HG02623 (cell line): Measurements from ENCODE around the gene TMEM135.
"Not testable (repeated sequence)": the region's sequence is repeated elsewhere in the genome, so short reads cannot be mapped to it uniquely, and the experiment has no call there.

ENCODE experiments used
- ATAC-seq: cut with Tn5 transposase; IDR thresholded peaks from one replicate; pipeline ENCODE4 v1.9.1; 2021; ENCODE audit warnings: moderate library complexity; ENCODE audit not compliant: unreplicated experiment

TMEM135 gene

DNA sequence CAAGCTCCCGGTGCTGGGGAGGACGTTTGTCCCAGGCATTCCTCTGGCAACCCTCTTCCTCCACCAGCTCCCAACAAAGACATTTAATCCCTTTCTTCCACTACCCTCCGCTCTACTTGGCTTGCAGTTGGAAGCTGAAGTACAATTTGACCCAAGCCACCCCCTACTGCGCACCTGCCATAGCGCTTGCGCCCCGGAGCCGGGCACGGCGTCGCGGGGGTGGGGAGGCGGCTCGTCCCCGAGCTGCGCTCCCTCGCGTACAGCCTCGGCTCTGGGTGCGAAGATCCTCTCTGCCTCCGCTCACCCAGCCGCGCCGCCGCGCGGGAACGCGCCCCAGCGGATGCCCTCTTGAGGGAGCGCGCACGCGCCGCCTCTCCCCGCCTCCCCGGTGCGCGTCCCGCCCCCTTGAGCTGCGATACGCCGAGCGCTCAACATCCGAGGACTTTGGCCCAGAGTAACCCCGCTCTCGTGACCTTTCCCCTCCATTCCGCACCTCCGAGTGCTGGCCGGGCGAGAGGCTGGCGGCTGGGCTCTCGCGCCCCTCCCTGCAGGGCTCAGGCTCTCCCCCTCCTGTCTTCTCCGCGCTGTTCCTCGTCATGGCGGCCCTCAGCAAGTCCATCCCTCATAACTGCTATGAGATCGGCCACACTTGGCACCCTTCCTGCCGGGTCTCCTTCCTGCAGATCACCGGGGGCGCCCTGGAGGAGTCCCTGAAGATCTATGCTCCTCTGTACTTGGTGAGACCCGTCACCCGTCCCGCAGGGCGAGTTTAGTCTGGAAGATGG is at the start of gene TMEM135:
Gene TMEM135 (plus strand): TSS at position 485 of the 785 bp plus-strand sequence. CDS start 112 bp downstream, at position 597.
- ATAC-seq: peak; percentile 98

DNA sequence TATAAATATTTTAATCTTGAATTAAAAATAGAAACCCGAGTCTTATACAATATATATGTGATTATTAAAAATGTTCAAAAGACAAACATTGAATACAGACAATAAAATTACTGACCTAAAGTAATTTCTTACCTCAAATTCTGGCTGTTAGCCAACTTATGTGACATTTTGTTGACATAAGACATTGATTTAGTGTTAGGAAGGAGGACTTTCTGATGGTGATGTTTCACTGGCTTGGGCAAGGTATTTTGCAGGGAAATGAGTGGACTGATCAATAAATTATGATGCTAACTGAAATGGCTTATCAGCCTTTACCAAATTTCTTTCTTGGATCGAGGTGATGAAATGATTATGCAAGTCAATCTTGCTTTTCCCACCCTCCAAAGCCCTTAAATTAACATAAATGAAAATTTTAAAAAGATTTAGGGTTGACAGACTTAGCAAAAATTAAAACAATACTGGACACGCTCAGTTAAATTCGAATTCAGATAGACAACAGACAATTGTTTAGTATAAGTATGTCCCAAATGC is 49.3 kb upstream of the TMEM135 start:
- no peak for ATAC-seq

DNA sequence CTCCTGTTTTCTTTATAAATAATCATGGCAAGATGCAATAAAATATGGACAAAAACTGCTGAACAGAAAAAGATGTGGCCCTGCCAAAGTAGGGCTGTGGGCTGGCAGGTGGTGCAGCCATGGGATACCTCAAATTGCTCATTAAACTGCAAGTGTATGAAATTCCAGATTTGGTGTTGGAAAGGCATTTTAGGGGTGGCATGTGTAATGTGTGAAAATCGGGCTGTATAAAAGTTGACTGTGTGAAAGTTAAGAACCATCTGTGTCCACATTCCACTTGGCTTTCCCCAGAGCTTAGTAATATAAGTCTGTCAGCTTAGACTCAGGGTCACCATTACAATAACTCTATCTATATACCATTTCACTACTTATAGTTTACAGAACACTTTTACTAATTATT is 47.7 kb upstream of the TMEM135 start:
- ATAC-seq: no peak

DNA sequence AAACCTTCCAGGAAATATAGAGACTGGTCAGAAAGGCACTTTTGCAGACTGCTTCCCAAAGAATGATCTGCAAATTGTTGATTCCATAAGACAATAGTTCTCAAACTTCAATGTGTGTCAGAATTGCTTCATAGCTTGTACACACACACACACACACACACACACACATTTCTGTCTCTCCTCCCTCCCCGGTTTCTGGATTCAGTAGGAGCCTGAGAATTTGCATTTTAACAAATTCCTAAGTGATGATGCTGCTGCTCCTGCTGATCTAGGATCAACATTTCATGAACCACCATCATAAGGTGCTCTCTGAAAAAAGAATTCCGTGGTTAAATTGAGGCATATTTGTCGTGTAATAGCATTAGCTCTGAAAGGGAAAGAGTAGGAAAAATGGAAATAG is 47.2 kb upstream of the TMEM135 start:
- no peak for ATAC-seq

DNA sequence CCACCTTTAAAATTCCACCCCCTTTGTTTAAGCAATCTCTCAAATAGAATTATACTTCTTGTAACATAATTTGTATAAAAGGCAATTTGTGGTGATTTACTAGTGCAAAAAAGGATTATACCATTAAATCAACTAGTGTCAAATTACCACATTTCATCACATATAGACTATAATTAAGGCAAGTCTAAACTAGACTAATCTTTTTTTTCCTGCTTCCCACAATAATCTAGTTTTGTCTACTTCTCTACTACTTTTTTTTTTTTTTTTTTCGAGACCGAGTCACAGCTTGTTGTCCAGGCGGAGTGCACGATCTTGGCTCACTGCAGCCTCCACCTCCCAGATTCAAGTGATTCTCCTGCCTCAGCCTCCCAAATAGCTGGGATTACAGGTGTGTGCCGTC is 46.4 kb upstream of the TMEM135 start:
- ATAC-seq: no peak

DNA sequence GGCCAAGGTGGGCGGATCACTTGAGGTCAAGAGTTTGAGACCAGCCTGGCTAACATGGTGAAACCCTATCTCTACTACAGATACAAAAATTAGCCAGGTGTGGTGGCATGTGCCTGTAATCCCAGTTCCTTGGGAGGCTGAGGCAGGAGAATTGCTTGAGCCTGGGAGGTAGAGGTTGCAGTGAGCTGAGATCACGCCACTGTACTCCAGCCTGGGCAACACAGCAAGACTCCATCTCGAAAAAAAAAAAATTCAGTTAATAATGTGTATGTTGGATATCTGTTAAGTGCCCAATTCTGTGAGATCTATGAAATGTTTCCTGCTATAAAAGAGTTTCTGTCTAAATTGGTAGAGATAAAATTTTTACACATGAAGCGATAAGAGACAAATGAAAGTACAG is 45.4 kb upstream of the TMEM135 start:
- not testable (repeated sequence) for ATAC-seq

DNA sequence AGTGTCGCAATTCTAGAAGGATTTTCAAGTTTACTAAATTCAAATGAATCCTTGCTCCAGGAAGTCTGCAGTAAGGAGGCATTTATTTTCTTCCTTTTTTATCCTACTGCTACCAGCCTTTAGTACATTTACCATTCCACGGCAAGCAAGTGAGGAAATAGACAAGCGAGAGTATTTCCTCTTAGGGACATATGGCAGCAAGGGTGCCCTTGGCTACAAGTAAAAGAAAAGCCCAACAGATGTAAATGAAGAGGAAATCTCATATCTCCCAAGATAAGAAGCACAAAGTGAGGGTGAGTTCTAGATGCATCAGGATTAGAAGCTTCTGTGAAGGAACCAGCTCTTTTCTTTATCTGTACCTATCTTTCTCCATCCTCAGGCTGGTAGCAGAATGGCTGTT is 44.7 kb upstream of the TMEM135 start:
- no peak for ATAC-seq

DNA sequence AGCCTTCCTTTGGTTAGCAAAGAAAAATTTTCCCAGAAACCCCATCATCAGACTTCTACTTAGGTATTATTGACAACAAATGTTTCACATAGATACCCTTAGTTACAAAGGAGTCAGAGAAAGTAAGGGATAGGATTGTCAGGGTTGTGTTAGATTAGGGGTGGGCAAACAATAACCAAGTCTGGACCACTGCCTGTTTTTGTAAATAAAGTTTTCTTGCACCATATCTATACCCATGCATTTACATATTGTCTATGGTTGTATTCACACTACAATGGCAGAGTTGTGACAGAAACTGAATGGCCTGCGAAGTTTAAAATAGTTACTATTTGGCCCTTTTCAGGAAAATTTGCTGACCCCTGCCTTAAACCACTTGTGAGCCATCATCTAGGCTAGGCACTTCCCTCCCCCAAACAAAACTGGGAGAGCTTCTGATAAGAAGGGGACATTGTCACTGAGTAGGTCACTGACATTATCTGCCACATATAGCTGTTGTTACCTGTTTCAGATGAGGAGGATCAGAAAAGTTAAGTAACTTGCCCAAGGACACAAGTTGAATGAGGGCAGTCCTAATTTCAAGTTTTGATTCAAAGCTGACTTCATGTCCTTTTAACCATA is 40.7 kb upstream of the TMEM135 start:
- no peak for ATAC-seq

DNA sequence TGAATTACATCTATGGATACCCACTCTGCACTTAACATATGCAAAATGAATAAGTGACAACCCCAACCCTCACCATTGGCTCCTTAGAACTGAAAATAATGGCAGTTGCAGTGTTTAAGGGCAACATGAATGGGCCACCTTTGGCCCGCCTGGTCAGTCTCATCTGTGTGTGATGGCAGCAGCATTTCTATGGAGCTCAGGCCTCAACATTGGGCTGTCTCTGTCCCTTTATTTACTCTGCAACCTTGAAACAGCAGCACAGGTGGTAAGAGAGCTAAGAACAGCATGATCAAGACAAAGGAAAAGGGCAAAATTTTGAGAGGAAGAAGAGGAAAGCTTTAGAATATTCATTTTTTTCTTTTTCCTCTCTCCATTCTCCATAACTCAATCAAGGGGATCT is 38.3 kb upstream of the TMEM135 start:
- ATAC-seq: no peak

DNA sequence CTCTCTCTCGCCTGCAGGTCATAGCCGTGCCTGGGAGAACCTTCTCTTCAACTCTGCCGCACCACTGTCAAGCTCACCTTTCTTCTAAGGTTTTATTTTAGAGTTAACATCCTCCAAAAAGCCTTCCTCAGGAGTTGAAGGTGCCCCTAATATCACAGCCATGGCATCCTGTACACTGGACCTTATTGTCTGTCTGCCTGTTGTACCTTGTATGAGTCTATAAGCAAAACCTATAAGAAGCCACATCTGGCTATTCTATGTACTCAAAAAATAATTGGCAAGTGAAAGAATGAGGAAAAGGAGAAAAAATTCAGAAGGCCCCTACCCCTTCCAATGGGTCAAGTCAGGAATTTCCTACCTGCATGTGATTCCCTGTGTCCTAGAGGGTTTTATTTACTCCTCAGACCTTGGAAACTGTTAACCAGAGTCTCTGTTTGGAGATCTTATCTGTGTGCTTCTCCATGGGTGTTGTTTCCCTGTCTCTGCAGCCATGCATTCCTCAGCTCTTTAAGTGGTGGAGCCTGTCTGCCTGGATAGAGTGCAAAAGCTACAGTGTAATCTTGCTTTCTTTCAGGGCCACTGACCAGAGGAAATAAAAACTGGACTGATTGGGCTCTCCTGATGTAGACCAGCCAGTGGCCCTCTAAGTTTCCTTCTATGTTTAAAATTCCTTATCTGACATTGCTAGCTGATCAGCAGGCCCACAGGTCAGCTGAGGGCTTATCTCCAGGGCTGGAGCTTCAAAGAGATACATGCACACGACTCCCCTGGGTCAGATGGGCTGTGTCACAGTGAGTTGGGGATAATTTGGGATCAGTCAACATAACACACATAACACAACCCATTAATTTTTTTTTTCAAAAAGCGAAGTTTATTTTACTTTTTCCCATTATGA is 37.6 kb upstream of the TMEM135 start:
- no peak for ATAC-seq

DNA sequence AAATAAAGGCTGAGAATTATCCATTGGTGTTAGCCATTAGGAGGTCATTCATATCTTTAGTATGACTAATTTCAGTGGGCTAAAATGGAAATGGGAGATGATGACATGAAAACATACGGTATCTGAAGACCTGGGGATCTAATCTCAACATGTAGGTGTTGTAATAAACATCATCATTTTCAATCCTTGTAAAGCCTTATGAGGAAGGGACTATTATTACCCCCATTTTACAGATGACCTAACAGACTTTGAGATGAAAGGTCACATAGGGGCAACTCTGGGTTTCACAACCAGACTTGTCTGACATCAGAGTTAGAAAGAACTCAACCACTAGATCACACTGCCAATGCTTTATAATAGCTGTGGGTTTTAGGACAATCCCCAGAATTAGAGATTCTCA is 34.8 kb upstream of the TMEM135 start:
- no peak for ATAC-seq

DNA sequence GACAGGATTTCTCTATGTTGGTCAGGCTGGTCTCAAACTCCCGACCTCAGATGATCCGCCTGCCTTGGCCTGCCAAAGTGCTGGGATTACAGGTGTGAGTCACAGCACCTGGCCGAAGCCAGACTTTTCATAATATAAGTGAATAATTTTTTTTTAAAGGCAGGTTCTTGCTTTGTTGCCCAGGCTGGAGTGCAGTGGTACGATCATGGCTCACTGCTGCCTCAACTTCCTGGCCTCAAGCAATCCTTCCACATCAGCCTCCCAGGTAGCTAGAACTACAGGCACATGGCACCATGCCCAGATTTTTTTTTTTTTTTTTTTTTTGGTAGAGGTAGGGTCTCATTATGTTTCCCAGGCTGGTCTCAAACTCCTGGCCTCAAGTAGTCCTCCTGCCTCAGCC is 33.5 kb upstream of the TMEM135 start:
- not testable (repeated sequence) for ATAC-seq

DNA sequence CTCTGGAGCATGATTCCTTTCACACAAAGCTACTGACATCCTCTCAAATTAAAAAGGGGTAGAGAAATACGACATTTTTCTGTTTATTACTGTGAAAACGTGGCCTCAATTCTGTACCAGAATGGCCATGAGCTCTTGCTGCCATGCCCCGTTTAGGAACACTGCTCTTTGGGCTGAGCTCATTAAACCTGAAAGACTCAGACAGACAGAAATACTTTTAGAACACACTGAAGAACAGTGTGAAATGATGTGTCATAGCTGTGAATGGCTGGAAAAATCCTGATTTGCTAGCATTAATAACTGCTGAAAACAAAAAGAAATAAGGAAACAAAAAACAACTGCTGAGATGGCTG is 32.2 kb upstream of the TMEM135 start:
- no peak for ATAC-seq

DNA sequence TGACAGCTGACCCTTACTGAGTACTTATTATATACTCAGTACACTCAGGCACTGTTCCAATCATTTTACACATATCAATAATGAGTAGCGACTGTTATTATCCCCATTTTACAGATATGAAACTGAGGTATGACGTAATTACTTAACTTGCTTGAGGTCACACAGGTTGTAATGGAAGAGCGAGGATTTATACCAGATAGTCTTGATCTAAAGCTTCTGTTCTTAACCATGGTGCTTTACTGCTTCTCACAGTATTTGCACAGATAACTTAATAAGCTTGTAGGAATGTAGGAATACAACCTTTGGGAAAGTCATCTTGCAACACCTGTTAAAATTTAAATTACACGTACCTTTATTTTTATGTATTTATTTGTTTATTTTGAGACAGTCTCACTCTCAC is 31.7 kb upstream of the TMEM135 start:
- no peak for ATAC-seq

DNA sequence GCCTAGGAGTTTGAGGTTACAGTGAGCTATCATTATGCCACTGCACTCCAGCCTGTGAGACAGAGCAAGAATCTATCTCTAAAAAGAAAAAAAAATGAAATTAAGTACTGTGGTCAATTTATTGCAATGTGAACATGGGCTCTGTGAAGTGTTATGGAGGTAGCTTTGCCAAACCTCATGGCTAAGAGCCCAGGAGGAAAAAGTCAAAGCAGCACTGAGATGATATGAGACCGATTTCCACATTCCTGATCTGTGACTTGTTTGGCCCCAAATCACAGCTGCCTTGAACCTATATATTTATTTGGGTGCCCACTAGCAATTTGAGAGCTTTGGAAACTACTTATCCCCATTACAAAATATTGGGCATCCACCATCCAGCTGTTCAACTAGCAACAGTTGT is 29.8 kb upstream of the TMEM135 start:
- no peak for ATAC-seq

DNA sequence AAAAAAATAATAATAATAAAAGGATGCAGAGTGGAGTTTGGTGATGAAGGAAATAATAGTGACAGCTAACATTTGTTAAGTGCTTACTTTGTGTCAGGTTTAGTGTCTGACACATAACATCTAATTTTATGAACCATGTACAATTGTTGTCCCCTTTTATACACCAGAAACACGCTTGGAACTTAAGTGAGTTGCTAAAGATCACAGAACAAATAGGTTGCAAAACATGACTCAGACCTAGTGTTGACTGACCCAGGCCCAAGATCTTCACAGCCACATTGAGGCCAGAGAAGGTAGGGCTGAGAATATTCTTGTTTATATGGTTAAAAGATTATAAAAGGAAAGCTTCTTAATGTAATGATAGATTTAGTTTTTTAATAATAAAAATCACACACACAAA is 25.6 kb upstream of the TMEM135 start:
- no peak for ATAC-seq

DNA sequence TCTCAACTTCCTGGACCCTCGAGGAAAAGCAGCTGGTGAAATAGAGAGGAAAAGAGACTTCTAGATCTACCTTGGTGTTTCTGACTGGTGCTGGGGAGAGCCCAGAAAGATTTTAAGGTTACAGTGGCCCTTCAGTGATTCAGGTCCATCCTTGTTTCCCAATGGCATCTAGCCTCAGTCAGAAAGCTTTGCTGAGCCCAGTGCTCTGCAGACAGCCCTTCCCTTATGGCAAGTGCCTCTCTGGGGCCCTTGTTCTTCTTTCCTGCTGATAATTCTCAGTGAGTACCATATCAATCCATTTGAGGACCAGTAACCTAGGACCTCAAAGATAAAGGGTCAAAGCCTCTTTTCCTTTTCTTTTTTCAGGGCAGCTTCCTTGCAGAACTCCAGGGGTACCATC is 25.1 kb upstream of the TMEM135 start:
- ATAC-seq: no peak

DNA sequence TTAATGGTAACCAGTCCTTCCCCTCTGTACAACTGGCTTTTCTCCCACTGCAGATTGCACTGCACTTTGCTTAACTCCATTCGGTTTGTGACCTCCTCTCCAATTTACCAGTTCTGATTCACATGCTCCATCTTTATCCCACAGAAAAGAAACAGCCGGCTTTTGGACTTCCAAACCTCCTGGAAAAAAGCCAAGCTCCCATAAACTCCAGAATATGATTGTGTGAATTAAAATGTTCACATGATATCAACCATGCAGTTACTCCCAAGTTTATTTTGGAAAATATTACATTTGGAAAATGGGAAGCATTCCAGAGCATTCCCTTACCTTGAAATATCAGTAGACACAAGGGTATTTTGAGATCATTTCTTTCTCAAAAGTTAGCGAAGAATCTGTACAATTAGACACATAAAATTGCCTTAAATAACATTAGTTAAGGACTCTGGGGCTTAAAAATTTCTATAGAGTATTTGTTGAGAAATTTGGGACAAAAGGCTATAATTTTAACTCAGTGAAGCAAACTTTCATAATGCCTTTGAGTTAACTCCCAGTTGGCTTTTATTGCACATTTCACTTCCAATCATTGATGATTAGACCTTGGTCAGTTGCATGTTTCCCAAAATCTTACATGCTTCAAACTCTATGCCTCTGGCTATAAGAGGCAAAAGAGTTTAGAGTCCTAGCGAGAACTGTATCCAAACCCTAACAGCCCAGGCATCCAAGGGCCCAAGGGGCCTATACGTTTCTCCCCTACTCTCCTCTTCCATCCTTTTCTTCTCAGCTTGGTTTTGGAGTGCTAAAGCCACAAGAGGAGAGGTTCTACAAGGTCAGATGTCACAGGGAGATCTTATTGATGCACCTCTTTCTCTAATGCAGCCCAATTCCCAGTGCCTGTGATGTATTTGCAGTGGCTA is 23.6 kb upstream of the TMEM135 start:
- no peak for ATAC-seq

DNA sequence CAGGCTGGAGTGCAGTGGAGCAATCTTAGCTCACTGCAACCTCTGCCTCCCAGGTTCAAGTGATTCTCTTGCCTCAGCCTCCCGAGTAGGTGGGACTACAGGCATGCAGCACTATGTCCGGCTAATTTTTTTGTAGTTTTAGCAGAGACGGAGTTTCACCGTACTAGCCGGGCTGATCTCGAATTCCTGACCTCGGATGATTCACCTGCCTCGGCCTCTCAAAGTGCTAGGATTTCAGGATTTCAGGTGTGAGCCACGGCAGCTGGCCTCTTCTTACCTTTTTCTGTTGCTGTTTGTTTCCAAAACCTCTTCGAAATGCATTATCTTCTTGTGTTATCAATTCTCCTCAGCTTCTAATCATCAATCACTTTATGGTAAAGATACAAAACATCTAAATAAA is 22.1 kb upstream of the TMEM135 start:
- ATAC-seq: no peak

DNA sequence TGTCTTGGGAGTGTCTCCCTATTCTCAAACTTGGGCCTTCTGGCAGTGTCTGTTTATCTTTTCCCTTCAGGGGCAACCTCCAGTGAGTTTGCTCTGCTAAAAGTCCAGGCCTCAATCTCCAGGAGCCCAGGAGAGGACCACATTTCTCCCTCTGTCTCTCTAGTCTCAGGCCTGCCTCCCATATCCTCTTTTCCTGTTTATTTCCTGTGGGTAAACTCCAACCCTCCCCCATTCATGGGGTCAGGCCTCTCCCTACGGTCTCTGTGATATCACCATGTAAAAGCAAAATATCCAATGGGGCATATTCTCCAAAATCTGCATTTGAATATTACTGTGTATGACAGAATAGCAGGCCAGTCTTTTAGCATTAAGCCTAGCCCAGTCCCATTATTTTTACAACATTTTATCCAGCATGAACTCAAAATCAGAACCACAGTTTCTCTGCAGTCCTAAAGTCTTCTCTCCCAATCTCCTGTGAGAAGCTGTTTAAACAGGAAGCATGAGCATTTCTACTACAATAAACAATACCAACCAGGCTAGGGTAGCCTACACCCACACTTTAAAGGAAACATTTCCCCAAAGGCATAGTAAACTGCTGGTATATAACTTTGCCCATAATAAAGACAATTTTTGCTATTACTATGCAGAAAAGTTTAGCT is 18.0 kb upstream of the TMEM135 start:
- no peak for ATAC-seq
